Activated B cell treated with CpG ODN at 0.5 μM for 24 hours (primary cell): ENCODE results near the gene TFR2. TPM values are rescaled to one million over a fixed set of nuclear protein-coding genes. Genes with fewer than 3 reads are reported as not detected.

Experiments used
- ATAC-seq: fragments of 200-7000 bp; cut with Tn5 transposase; one replicate; pipeline ENCODE4 v1.10.0; 2021; ENCODE audit warnings: low read depth, mild to moderate bottlenecking, moderate library complexity
- CTCF ChIA-PET: fragments of 350-600 bp; sonication (Branson Sonifier 250); formaldehyde crosslinking; loops from one replicate; lab custom pipeline; 2021; ENCODE audit warnings: antibody characterized with exemption; lab: Charles Lee
- POLR2A ChIA-PET: fragments of 350-600 bp; sonication (Branson Sonifier 250); formaldehyde crosslinking; loops from one replicate; lab custom pipeline; 2021; ENCODE audit warnings: antibody characterized with exemption; lab: Charles Lee
- DNase-seq: peaks from one replicate; pipeline ENCODE4 v3.0.0; 2022
- H3K27ac Mint-ChIP-seq: one replicate; pipeline ENCODE4 v1.8.0; 2020; ENCODE audit warnings: mixed read lengths
- H3K27me3 Mint-ChIP-seq: one replicate; pipeline ENCODE4 v1.8.0; 2021; ENCODE audit warnings: mixed read lengths
- H3K36me3 Mint-ChIP-seq: one replicate; pipeline ENCODE4 v1.8.0; 2021; ENCODE audit warnings: low read depth, mixed read lengths
- H3K4me1 Mint-ChIP-seq: one replicate; pipeline ENCODE4 v1.8.0; 2021; ENCODE audit warnings: mixed read lengths
- H3K4me3 Mint-ChIP-seq: one replicate; pipeline ENCODE4 v1.8.0; 2020; ENCODE audit warnings: mild to moderate bottlenecking, mixed read lengths
- H3K9me3 Mint-ChIP-seq: one replicate; pipeline ENCODE4 v1.8.0; 2020; ENCODE audit warnings: mixed read lengths
- CTCF ChIP-seq: fragments of 200-600 bp; IDR thresholded peaks from one replicate; pipeline ENCODE4 v1.8.0; 2022; ENCODE audit warnings: antibody characterized with exemption, mild to moderate bottlenecking
- intact Hi-C: fragments of 100-400 bp; cut with micrococcal nuclease; formaldehyde crosslinking; loops from one replicate; pipeline ENCODE4 v1.15.1; 2024
- total RNA-seq: library from RNA; stranded (reverse); gene quantifications from 2 replicates; pipeline ENCODE4 v1.2.3, GENCODE V29; 2022

The TFR2 gene
- total RNA-seq, 1 donor from 2014 or later: 7.5 TPM

GRCh38 chr7:100684534-100685042, 43.2 kb upstream of the TFR2 start:
- ChIA-PET CTCF (no interaction called here), POLR2A (interaction anchor here (1.4 kb wide), 1 partner anchor 98 kb away, joined by 3 read pairs; the partner anchor contains the start of genes FBXO24 and LRCH4)
- ATAC-seq (no peak), DNase-seq (no peak)
- H3K27ac Mint-ChIP-seq: no peak overlapping the region
- peaks cover 72% of the 10 kb centered on the region for H3K36me3 Mint-ChIP-seq
- TF ChIP-seq CTCF: no peak
- intact Hi-C loops: no loop called here
- no peak overlapping the region for H3K4me3 Mint-ChIP-seq
- peaks cover 9% of the 10 kb centered on the region for H3K4me1 Mint-ChIP-seq
- H3K27me3 Mint-ChIP-seq: no peaks in the 10 kb centered on the region
- no peaks in the 10 kb centered on the region for H3K9me3 Mint-ChIP-seq

GRCh38 chr7:100683659-100684533, 42.5 kb upstream of the TFR2 start:
- DNase-seq: no peak
- Mint-ChIP-seq H3K9me3 (no peaks in the 10 kb centered on the region), H3K36me3 (peaks cover 73% of the 10 kb centered on the region), H3K4me3 (no peak overlapping the region), H3K4me1 (peaks cover 3% of the 10 kb centered on the region), H3K27ac (no peak overlapping the region), H3K27me3 (no peaks in the 10 kb centered on the region)
- intact Hi-C loops: no loop called here
- TF ChIP-seq CTCF: no peak
- CTCF ChIA-PET: interaction anchor here (0.9 to 1.9 kb wide), 2 partner anchors 7 to 9 kb away, joined by 3 to 7 read pairs; no protein-coding TSS in a partner anchor
- no peak for ATAC-seq
- POLR2A ChIA-PET: interaction anchor here (1.4 kb wide), 1 partner anchor 98 kb away, joined by 3 read pairs; the partner anchor contains the start of genes FBXO24 and LRCH4

- H3K4me3 Mint-ChIP-seq: no peak overlapping the region
- CTCF ChIA-PET: interaction anchor here (0.9 to 1.9 kb wide), 2 partner anchors 8 to 10 kb away, joined by 3 to 7 read pairs; no protein-coding TSS in a partner anchor
- H3K4me1 Mint-ChIP-seq: no peaks in the 10 kb centered on the region
- no peak for ATAC-seq
- peaks cover 72% of the 10 kb centered on the region for H3K36me3 Mint-ChIP-seq
- no peak overlapping the region for H3K27ac Mint-ChIP-seq
- TF ChIP-seq CTCF: no peak
- intact Hi-C loops: no loop called here
- DNase-seq: no peak
- H3K27me3 Mint-ChIP-seq: no peaks in the 10 kb centered on the region
- POLR2A ChIA-PET: interaction anchor here (0.7 to 1.4 kb wide), 4 partner anchors 9 to 98 kb away, joined by 3 to 4 read pairs (median 3); partner anchors contain the start of genes FBXO24 and LRCH4
- H3K9me3 Mint-ChIP-seq: no peaks in the 10 kb centered on the region
Measured at GRCh38 chr7:100682991-100683658, 41.8 kb upstream of the TFR2 start.

- ATAC-seq: no peak
Measured at GRCh38 chr7:100682228-100682741, 40.9 kb upstream of the TFR2 start.

More at GRCh38 chr7:100682228-100682741, 40.9 kb upstream of the TFR2 start:
- Mint-ChIP-seq H3K36me3 (peaks cover 74% of the 10 kb centered on the region), H3K4me3 (no peak overlapping the region), H3K27ac (no peak overlapping the region), H3K4me1 (peaks cover 2% of the 10 kb centered on the region), H3K27me3 (no peaks in the 10 kb centered on the region), H3K9me3 (no peaks in the 10 kb centered on the region)
- ChIA-PET POLR2A (interaction anchor here (0.7 to 2.6 kb wide), 4 partner anchors 8 to 97 kb away, joined by 3 to 11 read pairs (median 4); no protein-coding TSS in a partner anchor), CTCF (interaction anchor here (1.9 kb wide), 1 partner anchor 9 kb away, joined by 7 read pairs; no protein-coding TSS in a partner anchor)
- DNase-seq: no peak
- intact Hi-C loops: no loop called here
- TF ChIP-seq CTCF: no peak
